Upper lobe of left lung (tissue), 4 donors: ENCODE data around the gene TAF1D.

Source experiments
- EP300 ChIP-seq, 4 donors: sonication (generic); formaldehyde crosslinking; IDR thresholded peaks; one replicate each; pipeline ENCODE4 v1.5.1; 2017; ENCODE audit warnings: antibody characterized with exemption in 4 of 4, control low read depth in 2 of 4
- POLR2A ChIP-seq, 4 donors: fragments of 450-650 bp; IDR thresholded peaks; one replicate each; pipeline ENCODE4 v1.5.1; 2016 to 2017; ENCODE audit warnings: antibody characterized with exemption in 4 of 4, mild to moderate bottlenecking in 2 of 4
- POLR2AphosphoS5 ChIP-seq, 2 donors: sonication (generic); formaldehyde crosslinking; IDR thresholded peaks; one replicate each; pipeline ENCODE4 v1.5.1; 2017; ENCODE audit warnings: antibody characterized with exemption in 2 of 2
- TF ChIP-seq, protein P1 (sequence below), 6 experiments: fragments of 450-650 bp in 4 of 6; fragments of 200-600 bp in 2 of 6; sonication (generic) in 2 of 6; IDR thresholded peaks; one replicate each; pipeline ENCODE4 v1.5.1; 2016 to 2019; ENCODE audit warnings: antibody characterized with exemption in 6 of 6

GRCh38 chr11:93729129-93729616 lies 12.1 kb downstream of the TAF1D start:
- TF ChIP-seq, protein P1, sequence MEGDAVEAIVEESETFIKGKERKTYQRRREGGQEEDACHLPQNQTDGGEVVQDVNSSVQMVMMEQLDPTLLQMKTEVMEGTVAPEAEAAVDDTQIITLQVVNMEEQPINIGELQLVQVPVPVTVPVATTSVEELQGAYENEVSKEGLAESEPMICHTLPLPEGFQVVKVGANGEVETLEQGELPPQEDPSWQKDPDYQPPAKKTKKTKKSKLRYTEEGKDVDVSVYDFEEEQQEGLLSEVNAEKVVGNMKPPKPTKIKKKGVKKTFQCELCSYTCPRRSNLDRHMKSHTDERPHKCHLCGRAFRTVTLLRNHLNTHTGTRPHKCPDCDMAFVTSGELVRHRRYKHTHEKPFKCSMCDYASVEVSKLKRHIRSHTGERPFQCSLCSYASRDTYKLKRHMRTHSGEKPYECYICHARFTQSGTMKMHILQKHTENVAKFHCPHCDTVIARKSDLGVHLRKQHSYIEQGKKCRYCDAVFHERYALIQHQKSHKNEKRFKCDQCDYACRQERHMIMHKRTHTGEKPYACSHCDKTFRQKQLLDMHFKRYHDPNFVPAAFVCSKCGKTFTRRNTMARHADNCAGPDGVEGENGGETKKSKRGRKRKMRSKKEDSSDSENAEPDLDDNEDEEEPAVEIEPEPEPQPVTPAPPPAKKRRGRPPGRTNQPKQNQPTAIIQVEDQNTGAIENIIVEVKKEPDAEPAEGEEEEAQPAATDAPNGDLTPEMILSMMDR (IDR thresholded peaks at IDR 0.05): no peak
- TF ChIP-seq POLR2A (IDR thresholded peaks at IDR 0.05) (no peak), POLR2AphosphoS5 (IDR thresholded peaks at IDR 0.05) (no peak), EP300 (IDR thresholded peaks at IDR 0.05) (no peak)
